A673 (cell line): ENCODE measurements around the gene XPOT. TPM values are rescaled to one million over a fixed set of nuclear protein-coding genes. Genes with fewer than 3 reads are reported as not detected.

ENCODE experiments used
- BruUV-seq: library from RNA; stranded (reverse); fragments of 400-500 nt; replicated peaks from 2 replicates; lab custom pipeline; 2021; lab: Mats Ljungman, UMichigan
- CTCF ChIA-PET: fragments of 300-600 bp; sonication (Branson Sonifier 250); formaldehyde crosslinking; loops from one replicate; lab custom pipeline; 2022; ENCODE audit warnings: antibody characterized with exemption; lab: Charles Lee
- POLR2A ChIA-PET: fragments of 300-600 bp; sonication (Branson Sonifier 250); formaldehyde crosslinking; loops from one replicate; lab custom pipeline; 2022; ENCODE audit warnings: antibody characterized with exemption; ENCODE audit not compliant: low non-redundant PET; lab: Charles Lee
- DNase-seq: peaks from one replicate; pipeline ENCODE4 v3.0.0-alpha.2; 2015; ENCODE audit warnings: low spot score
- H3K27ac ChIP-seq: fragments of 200-600 bp; sonication (generic); 2 replicates; pipeline ENCODE4 v1.5.1; 2016; ENCODE audit warnings: mixed run types, low read depth, mild to moderate bottlenecking, mixed read lengths, antibody characterized with exemption, low read length; ENCODE audit not compliant: poor library complexity, severe bottlenecking
- H3K27me3 ChIP-seq: fragments of 200-600 bp; sonication (generic); replicated peaks from 2 replicates; pipeline ENCODE4 v1.6.1; 2017; ENCODE audit warnings: mixed run types, low read depth, mild to moderate bottlenecking, mixed read lengths, antibody characterized with exemption, low read length; ENCODE audit not compliant: insufficient read depth, poor library complexity
- H3K36me3 ChIP-seq: fragments of 200-600 bp; sonication (generic); 2 replicates; pipeline ENCODE4 v1.6.1; 2016; ENCODE audit warnings: mixed run types, mild to moderate bottlenecking, mixed read lengths, antibody characterized with exemption, low read length; ENCODE audit not compliant: insufficient read depth, poor library complexity, severe bottlenecking
- H3K4me1 ChIP-seq: fragments of 200-600 bp; sonication (generic); 2 replicates; pipeline ENCODE4 v1.6.1; 2017; ENCODE audit warnings: mixed run types, mild to moderate bottlenecking, mixed read lengths, antibody characterized with exemption, low read length; ENCODE audit not compliant: insufficient read depth, poor library complexity, severe bottlenecking
- H3K4me3 ChIP-seq: fragments of 200-600 bp; sonication (generic); 2 replicates; pipeline ENCODE4 v1.5.1; 2016; ENCODE audit warnings: low read depth, mixed run types, mild to moderate bottlenecking, mixed read lengths, low read length; ENCODE audit not compliant: poor library complexity, severe bottlenecking
- H3K9me3 ChIP-seq: fragments of 200-600 bp; sonication (generic); 2 replicates; pipeline ENCODE4 v1.6.1; 2016; ENCODE audit warnings: mixed run types, low read depth, mild to moderate bottlenecking, mixed read lengths, antibody characterized with exemption, low read length; ENCODE audit not compliant: poor library complexity, severe bottlenecking
- EZH2 ChIP-seq: fragments of 200-600 bp; sonication (generic); IDR thresholded peaks from 2 replicates; pipeline ENCODE4 v1.6.1; 2017; ENCODE audit warnings: borderline replicate concordance, low read depth, mild to moderate bottlenecking, mixed read lengths, antibody characterized with exemption, low read length; ENCODE audit not compliant: poor library complexity, severe bottlenecking
- intact Hi-C: fragments of 100-400 bp; cut with micrococcal nuclease; formaldehyde crosslinking; loops from one replicate; pipeline ENCODE4 v1.10.0; 2022; ENCODE audit not compliant: unreplicated experiment
- total RNA-seq: library from RNA; stranded (reverse); gene quantifications from 2 replicates; pipeline ENCODE4 v1.2.3, GENCODE V29; 2021
- TF ChIP-seq, protein P1 (sequence below): fragments of 300-800, 200-600 bp; sonication (generic); conservative IDR thresholded peaks from 2 replicates; pipeline ENCODE4 v1.5.1; 2017; ENCODE audit warnings: low read depth, mild to moderate bottlenecking, antibody characterized with exemption, low read length, moderate library complexity, mixed read lengths

The XPOT gene
- total RNA-seq, 1 experiment from 2014 or later: 192 TPM

DNA sequence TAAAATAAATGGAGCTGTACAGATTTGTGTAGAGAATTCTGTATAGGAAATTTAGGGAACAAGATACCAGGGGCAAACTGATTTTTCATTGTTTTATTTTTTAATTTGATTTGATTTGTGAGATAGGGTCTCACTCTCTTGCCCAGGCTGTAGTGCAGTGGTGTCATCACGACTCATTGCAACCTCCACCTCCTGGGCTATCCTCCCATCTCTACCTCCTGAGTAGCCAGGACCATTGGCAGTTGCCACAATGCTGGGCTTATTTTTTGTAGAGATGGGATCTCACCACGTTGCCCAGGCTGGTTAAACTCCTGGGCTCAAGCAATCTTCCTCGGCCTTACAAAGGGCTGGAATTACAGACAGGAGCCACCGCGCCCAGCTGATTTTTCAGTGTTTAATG, 29.7 kb downstream of the XPOT start:
- CTCF ChIA-PET: no interaction called here
- H3K9me3 ChIP-seq: no peaks in the 10 kb centered on the region
- no TSS peak for BruUV-seq
- H3K4me1 ChIP-seq: no peaks in the 10 kb centered on the region
- no peak for DNase-seq
- POLR2A ChIA-PET: no interaction called here
- no peak overlapping the region for H3K27ac ChIP-seq
- peaks cover 100% of the 10 kb centered on the region for H3K36me3 ChIP-seq
- H3K27me3 ChIP-seq: no peaks in the 10 kb centered on the region
- no peak overlapping the region for H3K4me3 ChIP-seq
- no peak for TF ChIP-seq EZH2
- TF ChIP-seq, protein P1, sequence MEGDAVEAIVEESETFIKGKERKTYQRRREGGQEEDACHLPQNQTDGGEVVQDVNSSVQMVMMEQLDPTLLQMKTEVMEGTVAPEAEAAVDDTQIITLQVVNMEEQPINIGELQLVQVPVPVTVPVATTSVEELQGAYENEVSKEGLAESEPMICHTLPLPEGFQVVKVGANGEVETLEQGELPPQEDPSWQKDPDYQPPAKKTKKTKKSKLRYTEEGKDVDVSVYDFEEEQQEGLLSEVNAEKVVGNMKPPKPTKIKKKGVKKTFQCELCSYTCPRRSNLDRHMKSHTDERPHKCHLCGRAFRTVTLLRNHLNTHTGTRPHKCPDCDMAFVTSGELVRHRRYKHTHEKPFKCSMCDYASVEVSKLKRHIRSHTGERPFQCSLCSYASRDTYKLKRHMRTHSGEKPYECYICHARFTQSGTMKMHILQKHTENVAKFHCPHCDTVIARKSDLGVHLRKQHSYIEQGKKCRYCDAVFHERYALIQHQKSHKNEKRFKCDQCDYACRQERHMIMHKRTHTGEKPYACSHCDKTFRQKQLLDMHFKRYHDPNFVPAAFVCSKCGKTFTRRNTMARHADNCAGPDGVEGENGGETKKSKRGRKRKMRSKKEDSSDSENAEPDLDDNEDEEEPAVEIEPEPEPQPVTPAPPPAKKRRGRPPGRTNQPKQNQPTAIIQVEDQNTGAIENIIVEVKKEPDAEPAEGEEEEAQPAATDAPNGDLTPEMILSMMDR: no peak
- intact Hi-C loops: no loop called here

DNA sequence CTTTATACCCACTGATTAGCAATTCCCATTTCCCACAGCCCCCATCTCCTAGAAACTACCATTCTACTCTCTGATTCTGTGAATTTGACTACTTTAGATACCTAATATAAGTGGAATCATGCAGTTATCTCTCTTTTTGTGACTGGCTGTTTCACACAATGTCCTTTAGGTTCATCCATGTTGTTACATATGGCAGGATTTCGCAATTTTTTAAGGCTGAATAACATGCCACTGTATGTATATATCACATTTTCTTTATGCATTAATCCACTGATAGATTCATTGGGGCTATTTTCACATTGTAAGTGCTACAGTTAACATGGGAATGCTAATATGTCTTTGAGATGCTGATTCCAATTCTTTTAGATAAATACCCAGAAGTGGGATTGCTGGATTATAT, 35.9 kb downstream of the XPOT start:
- POLR2A ChIA-PET: no interaction called here

DNA sequence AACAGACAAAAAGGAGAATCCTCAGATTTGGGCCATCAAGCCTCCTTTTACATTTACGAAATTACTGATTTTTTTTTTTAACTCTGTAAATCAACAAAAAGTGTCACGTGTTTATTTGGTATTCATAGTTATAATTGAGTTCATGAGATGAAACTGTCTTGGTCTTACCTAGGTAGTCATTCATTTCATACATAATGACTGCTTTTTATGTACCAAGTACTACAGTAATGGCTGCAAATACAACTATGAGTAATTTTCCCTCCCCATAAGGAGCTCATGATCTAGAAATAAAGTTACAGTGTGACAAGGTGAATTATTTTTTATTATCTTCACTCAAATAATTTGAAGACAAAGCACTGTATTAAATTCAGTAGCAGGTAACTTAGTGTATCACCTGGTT, 41.3 kb downstream of the XPOT start:
- no TSS peak for BruUV-seq
- intact Hi-C loops: loop anchor here (5.0 kb wide), 1 partner anchor 33 kb away; no protein-coding TSS in a partner anchor
- ChIA-PET CTCF (no interaction called here), POLR2A (no interaction called here)
- no peak for DNase-seq
- Histone ChIP-seq H3K4me3 (no peak overlapping the region), H3K4me1 (no peaks in the 10 kb centered on the region), H3K9me3 (no peaks in the 10 kb centered on the region), H3K36me3 (peaks cover 94% of the 10 kb centered on the region), H3K27ac (no peak overlapping the region), H3K27me3 (no peaks in the 10 kb centered on the region)
- TF ChIP-seq, protein P1: no peak
- TF ChIP-seq EZH2: no peak

More for the DNA sequence above, 35.9 kb downstream of the XPOT start:
- H3K4me3 ChIP-seq: no peak overlapping the region
- H3K27ac ChIP-seq: no peak overlapping the region
- H3K27me3 ChIP-seq: no peaks in the 10 kb centered on the region
- intact Hi-C loops: no loop called here
- BruUV-seq: no TSS peak
- no peaks in the 10 kb centered on the region for H3K4me1 ChIP-seq
- CTCF ChIA-PET: no interaction called here
- H3K9me3 ChIP-seq: no peaks in the 10 kb centered on the region
- no peak for DNase-seq
- TF ChIP-seq EZH2: no peak
- TF ChIP-seq, protein P1: no peak
- peaks cover 99% of the 10 kb centered on the region for H3K36me3 ChIP-seq
